HG02973 (cell line): ENCODE data around the gene FKBP6.
"Not testable (repeated sequence)": the region's sequence is repeated elsewhere in the genome, so short reads cannot be mapped to it uniquely, and the experiment has no call there.

Experiments used
- ATAC-seq: cut with Tn5 transposase; IDR thresholded peaks from one replicate; pipeline ENCODE4 v1.9.1; 2021; ENCODE audit warnings: moderate library complexity; ENCODE audit not compliant: unreplicated experiment

Gene FKBP6

GRCh38 chr7:73327922-73328321, at the start of gene FKBP6, which contains the start of gene TRIM50:
Gene FKBP6, plus strand, starts transcription at chr7:73328161. Its CDS starts 268 bp downstream, at chr7:73328429.
Gene TRIM50, minus strand, starts transcription at chr7:73328082. Its CDS starts 3,295 bp downstream, at chr7:73324787.
- ATAC-seq: not testable (repeated sequence)

GRCh38 chr7:73297235-73297634, 30.7 kb upstream of the FKBP6 start:
- not testable (repeated sequence) for ATAC-seq

- ATAC-seq: not testable (repeated sequence)
Observed at GRCh38 chr7:73297706-73298105, 30.3 kb upstream of the FKBP6 start.

- ATAC-seq: not testable (repeated sequence)
Observed at GRCh38 chr7:73299812-73300211, 28.1 kb upstream of the FKBP6 start.

- ATAC-seq: not testable (repeated sequence)
Observed at GRCh38 chr7:73301108-73301507, 26.9 kb upstream of the FKBP6 start.

GRCh38 chr7:73302846-73303245, 25.1 kb upstream of the FKBP6 start:
- not testable (repeated sequence) for ATAC-seq

GRCh38 chr7:73303546-73303945, 24.4 kb upstream of the FKBP6 start:
- no peak for ATAC-seq

GRCh38 chr7:73304071-73304470, 23.9 kb upstream of the FKBP6 start:
- no peak for ATAC-seq

GRCh38 chr7:73304612-73305387, 23.2 kb upstream of the FKBP6 start:
- ATAC-seq: not testable (repeated sequence)

- ATAC-seq: no peak
Observed at GRCh38 chr7:73307436-73307835, 20.5 kb upstream of the FKBP6 start.

GRCh38 chr7:73308074-73308664, 19.8 kb upstream of the FKBP6 start:
- ATAC-seq: peak; percentile 36

GRCh38 chr7:73308665-73309214, 19.2 kb upstream of the FKBP6 start, which contains the start of gene NSUN5:
Gene NSUN5, minus strand, starts transcription at chr7:73308826. Its CDS starts 36 bp downstream, at chr7:73308790.
- ATAC-seq: peak; percentile 89

- not testable (repeated sequence) for ATAC-seq
Observed at GRCh38 chr7:73311421-73311820, 16.5 kb upstream of the FKBP6 start.

GRCh38 chr7:73312831-73313520, 15.0 kb upstream of the FKBP6 start:
- ATAC-seq: no peak

GRCh38 chr7:73313521-73313906, 14.4 kb upstream of the FKBP6 start:
- no peak for ATAC-seq

- ATAC-seq: no peak
Observed at GRCh38 chr7:73314271-73314670, 13.7 kb upstream of the FKBP6 start.

GRCh38 chr7:73316521-73316920, 11.4 kb upstream of the FKBP6 start:
- ATAC-seq: no peak

GRCh38 chr7:73318656-73319204, 9.2 kb upstream of the FKBP6 start:
- not testable (repeated sequence) for ATAC-seq

- ATAC-seq: not testable (repeated sequence)
Observed at GRCh38 chr7:73319541-73319940, 8.4 kb upstream of the FKBP6 start.

- ATAC-seq: not testable (repeated sequence)
Observed at GRCh38 chr7:73320009-73320408, 8.0 kb upstream of the FKBP6 start.
